NCI-H345 treated with DMSO at 0.1 percent for 48 hours (cell line): ENCODE measurements around the gene CSRP1.
"Not testable (repeated sequence)": the region's sequence is repeated elsewhere in the genome, so short reads cannot be mapped to it uniquely, and the experiment has no call there.

Experiments used
- DNase-seq: peaks from one replicate; lab custom pipeline; 2025; ENCODE audit not compliant: unreplicated experiment; lab: John Stamatoyannopoulos, UW

Gene CSRP1

DNA sequence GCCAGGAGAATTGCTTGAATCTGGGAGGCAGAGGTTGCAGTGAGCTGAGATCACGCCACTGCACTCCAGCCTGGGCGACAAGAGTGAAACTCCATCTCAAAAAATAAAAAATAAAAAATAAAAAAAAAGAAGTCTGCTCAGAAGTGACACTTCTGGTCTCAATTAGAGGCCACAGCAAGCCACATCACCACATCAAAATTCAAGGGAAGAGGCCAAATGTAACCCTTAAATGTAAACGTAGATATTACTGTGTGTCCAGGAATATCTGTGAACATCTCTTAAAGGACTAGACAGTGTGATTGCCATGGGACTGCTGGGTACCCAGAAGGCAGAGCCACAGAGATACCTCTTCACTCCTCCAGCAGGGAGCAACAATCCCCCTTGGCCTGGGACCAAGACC is 28.3 kb downstream of the CSRP1 start:
- not testable (repeated sequence) for DNase-seq

DNA sequence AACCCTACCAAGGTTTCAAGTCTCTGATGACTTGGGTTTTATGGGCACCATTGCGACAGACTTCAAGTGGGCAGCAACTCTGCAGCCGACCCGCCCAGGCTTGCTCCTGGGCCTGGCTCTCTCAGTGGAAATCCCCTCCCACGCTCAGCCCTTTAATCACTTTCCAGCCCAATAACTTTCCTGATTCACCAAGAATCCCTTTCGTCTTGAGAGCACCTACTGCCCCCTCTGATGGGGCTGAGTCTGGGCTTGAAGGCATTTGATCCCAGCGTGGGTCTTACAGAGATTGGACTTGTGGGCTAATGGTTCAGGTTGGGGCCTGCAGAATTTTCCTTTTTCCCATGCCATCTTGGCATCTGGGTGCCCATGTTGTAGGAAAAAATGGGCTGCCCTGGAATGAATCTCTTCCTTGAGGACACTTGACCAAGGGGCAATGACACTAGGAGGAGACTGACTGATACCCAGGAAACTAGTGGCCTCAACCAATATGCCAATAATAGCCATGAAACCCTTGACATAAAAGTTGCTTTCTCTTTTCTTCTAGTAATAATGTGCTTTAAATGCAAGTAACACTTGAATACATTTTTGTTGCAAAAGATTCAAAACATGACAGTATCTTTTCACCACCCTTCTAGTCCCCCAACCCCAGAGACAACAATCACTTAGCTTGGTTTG is 30.1 kb downstream of the CSRP1 start:
- no peak for DNase-seq

DNA sequence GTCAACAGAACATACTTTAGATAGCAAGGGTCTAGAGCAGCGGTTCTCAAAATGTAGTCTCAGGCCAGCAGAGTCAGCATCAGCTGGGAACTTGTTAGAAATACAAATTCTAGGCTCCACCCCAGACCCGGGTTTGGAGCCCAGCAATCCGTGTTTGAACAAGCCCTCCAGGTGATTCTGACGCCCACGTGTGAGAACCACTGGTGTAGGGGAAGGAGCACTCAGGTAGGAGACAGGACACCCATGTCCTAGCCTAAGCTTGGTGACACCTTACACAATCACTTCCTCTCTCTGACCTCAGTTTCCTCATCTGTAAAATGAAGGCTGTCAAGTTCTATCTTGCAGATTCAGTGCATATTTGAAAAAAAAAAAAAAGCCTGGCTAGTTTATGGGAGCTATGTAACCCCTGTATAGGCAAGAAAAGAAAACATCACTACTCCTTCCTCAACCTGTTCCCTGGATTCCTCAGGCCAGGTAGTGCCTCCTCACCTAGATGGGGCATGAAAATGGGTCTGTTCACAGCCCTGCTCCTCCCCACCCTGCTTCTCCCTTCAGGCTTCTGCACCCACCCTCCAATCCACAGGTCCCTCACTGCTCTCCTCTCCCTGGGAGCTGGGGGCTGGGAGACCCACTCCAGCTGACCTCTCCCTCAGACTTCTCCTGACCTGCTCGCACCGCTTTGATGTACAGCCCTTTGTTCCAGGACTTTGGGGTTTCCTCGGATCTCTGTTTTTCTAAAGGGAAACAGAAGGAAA is 30.8 kb downstream of the CSRP1 start:
- DNase-seq = no peak

DNA sequence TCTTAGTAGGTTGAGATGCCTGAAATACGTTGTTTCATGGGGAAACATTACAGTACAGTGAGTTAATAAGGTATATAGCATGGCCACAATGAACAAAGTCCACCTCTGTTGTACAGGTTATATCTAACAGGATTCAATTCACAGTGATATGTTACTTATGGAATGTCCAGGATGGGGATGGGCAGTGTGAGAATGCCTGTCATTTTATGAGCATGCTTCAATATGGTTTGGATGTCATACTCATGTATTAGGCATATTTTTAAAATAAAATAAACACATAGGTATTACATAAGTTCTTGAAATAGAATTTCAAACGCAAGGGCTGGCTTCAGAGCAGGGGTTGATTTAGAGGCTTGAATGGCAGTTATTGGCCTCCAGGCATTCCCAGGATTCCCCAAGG is 31.8 kb downstream of the CSRP1 start:
- DNase-seq = no peak

DNA sequence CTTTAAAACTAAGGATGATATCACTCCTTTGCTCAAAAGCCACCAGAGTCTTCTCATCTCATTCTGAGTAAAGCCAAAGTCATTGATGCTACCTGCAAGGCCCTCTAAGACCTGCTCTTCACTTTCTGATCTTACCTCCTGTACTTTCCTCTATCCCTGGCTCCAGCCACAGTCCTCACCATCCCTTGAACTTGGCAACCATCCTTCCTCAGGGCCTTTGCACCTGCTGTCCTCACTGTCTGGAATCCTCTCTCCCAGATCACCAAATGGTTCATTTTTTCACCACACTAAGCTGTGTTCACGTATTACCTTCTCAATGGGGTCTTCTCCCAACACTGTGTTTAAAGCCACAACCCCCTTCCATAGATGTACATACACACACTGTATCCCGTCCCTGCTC is 33.6 kb downstream of the CSRP1 start:
- no peak for DNase-seq

DNA sequence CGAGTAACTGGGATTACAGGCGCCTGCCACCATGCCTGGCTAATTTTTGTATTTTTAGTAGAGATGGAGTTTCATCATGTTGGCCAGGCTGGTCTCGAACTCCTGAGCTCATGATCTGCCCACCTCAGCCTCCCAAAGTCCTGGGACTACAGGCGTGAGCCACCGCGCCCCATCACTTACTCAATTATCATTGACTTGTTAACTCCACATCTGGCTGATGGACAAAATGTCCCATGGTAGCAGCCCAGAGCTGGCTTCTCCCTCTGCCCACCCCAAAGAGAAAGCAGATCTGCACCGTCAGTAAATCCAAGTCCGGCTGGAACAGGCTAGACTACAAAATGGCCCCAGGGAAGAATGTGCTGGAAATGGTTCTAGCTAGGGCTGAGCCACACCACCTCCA is 34.6 kb downstream of the CSRP1 start:
- DNase-seq = not testable (repeated sequence)

DNA sequence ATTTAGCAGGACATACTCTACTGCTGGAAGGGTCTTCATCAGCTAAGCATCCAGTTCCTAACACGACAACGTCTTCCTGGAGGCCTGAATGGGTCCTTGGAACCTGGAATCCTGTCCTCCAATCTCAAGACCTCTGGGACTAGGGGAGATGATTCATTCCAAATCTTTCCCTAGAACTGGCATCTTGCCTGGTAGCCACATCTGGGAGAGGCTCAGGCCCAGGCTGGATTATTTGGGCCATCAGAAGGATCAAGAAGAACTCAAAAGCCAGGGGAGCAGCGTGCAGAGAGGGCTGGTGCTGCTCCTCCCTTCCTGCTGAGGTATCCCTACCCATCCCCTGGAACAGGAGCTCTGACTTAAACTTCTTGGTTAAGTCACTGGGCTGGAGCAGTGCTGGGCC is 35.2 kb downstream of the CSRP1 start:
- DNase-seq = no peak

DNA sequence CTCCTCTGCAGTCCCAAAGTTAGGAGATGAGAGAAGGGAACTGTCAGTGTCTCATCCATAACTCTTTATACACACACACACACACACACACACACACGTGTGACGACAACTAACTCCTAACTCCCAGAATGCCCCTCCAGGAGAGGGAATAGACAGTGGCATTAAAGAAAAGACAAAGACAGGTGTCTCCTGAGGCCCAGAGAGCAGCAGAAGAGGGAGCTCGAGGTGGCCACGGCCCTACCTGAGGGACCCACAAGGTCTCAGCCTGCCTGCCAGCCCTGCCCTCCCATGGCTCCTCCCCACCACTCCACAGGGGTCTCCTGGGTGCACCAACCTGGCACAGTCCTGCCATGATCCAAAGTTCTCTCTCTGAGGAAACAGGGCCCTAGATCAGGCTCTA is 36.3 kb downstream of the CSRP1 start:
- no peak for DNase-seq

DNA sequence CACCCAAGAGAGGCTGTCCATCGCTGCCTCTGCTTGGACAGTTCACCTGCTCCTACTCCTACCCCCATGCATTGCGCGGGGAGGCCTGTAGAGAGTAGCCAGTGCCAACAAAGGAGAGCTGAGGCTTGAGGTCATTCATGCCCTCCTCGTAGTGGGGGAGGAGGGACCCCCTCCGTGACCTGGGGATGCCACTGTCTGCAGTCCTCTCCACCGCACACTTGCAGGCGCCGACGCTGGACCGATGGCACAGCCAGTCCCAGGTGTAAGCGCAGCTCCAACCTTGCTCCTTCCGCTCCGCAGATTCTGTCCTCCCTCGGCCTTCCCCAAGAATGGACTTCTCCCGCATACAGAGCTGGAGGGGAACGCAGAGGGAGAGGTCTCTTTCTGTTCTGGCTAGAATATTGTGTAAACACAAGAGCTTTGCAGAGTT is 37.3 kb downstream of the CSRP1 start:
- no peak for DNase-seq

DNA sequence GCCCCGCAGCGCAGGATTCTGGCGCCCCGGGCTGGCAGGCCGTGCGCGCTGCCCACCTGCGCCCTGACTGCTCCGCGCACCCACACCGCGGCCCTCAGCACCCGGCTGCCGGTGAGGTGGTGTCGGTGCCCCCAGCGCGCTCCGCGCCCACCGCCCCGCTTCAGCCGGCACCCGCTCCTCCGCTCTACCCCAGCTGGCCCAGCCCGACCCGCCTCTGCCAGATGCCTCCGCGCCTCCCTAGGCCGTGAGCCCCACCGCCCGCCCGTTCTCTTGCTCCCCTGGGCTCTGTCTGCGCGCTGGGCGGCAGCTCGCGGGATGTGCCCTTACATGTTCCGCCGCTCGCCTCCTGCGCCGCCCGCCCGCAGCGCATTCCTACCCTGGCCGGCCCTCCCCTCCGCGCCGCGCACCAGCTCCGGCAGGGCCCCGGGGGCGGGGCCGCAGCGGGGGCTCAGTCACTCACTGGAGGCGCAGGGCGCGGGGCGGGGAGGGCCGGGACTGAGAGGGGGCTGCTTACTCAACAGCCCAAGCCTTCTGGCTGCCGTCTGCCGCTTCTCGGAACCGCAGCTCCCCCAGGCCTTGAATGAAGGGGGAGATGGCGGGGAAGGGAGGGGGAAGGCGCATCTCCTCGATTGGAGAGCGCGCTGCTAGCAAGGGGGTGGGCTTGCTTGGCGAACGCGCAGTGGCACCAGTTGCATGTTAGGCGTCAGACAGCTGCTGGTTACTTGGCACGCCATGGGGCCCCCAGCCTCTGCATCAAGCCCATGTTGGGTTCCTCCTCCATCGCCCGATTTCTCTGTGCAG is 37.9 kb downstream of the CSRP1 start, which contains the start of gene PHLDA3:
PHLDA3 (minus strand) TSS at position 345 of the 801 bp plus-strand sequence. CDS start 402 bp downstream, outside the sequence.
- peak; percentile 72 for DNase-seq

DNA sequence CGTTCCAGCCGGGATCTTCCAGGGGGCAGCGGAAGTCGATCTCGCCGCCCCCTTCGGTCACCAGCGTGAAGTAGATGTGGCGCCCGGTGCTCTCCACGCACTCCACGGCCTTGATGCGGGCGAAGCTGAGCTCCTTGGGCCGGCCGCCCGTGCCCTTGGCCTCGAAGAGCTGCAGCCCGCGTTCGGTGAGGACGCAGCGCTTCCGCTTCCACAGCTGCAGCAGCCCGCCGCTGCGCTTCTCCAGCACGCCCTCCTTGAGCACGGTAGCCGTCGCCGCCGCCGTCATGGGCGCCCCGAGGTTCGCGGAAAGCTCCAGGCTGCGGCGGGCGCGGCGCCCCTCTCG is 38.5 kb downstream of the CSRP1 start:
- DNase-seq = no peak

DNA sequence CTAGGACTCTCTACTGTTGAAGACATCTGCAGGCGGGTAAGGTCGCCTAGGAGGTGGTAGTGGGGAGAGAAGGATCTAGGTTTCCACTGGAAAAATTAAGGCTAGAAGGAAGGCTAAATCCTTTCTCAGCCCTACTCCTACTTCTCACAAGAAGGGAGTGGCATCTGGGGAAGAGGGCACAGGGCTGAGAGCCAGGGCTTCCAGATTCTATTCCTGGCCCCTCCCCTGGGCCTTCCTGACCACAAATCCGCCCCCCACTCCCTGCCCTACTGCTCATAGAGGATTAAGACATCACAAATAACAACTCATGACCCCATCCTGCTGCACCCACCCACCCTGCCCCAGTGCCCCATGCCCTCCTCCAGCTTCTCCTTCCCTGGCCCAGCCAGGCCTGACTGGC is 40.4 kb downstream of the CSRP1 start:
- DNase-seq = no peak

DNA sequence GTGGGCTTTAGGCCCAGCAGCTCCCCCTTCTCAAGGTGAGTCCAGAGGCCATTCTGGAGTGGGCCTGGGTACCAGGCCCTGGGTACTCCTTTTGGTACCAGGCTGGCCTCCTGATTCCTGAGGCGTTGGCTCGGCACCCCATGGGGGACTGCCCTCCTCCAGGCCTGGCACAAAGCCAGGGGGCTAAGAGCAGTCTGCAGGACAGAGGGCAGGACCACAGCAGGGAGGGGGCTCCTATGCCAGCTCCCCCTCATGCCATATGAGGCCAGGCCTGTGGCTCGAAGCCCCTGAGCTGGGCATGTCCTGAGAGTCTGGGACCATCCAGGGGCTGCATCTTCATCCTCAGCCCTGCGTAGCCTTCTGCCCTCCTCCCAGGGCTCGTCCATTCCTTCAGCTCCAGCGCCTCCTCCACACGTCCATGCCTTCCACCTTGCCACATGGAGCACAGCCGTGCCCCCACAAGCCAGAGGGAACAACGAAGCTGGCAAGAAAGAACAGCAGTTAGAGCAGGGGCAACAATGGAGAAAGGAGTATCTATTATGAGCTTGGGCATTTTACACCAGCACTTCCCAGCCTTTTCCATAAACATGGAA is 41.1 kb downstream of the CSRP1 start:
- no peak for DNase-seq

DNA sequence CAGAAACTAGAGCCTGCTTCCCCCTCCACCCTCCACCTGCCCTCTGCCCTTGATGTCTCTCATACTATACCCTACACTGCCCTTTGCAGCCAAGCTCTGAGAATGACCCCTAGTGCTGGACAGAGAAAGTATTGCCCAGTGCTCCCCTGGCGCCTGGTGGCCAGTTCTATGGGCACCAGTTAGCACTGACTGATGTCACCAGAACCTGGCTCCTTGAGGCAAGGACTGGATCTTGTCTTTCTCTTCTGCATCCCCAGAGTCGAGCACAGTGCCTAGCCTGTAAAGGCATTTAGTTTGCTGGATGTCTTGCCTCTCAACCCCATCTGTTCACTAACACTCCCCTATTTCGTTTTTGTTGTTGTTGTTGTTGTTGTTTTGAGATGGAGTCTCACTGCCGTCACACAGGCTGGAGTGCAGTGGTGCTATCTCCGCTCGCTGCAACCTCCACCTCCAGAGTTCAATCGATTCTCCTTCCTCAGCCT is 43.8 kb downstream of the CSRP1 start:
- DNase-seq = no peak

DNA sequence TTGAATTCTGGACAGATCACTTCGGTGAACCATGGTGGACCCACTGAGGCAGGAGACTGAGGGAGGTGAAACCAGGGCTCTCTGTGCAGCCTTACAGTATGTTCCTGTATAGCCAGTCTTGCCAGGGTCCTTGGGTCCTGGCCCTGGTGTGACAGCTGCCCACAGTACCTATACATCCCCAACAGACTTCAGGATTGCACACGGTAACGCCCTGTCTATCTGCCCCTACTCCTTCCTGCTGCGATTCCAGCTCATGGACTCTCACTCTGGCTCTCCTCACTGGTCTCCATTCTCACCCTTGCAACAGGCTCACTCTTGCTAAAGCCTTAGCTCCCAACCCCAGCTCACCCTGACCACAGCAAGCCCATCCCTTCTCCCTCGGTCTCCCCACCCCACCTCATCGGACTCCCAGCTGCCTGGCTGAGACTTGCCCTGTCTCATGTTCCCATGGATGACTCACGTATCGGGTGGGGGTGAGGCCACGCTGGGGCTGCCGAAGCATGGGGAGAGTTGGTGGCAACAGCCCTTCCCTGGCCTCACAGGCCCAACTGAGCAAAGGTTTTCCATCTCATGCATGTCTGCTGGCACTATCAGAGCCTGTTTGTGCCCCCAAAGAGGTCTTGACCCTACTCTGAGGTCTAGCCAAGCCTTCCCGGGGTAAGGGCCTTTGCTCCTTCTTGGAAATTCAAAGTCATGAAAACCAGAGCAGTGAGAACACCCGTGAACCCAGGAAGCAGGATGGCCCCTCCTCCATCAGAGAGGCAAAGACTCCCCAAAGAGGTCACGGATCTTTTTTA is 45.1 kb downstream of the CSRP1 start:
- DNase-seq = no peak

DNA sequence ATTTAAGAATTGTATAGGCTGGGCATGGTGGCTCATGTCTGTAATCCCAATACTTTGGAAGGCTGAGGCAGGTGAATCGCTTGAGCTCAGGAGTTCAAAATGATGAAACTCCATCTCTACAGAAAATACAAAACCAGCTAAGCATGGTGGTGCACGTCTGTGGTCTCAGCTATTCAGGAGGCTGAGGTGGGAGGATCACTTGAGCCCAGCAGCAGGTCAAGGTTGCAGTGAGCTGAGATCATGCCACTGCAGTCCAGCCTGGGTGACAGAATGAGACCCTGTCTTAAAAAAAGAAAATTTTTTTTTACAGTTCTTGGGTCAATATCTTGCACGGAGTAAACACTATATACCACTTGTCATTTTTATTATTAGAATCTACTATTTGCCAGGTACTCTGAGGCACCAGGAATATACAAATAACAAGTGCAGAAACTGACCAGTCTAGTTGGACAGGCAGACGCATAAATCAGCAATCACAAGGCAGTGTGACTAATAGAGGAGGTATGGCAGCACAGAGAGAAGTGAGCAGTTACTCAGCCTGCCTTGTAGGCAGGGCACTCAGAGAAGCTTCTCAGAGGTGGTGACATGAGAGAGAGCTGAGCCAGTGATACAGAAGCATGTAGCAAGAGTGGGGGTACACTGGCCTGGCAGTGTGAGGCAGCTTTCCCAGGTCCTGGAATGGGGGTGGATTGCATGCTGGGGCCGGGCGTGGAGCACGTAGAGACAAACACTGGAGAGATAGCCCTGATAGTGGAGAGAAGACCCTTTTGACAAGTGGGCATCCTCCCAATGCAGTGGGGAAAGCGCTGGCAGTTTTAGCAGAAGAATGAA is 45.9 kb downstream of the CSRP1 start:
- DNase-seq = no peak

DNA sequence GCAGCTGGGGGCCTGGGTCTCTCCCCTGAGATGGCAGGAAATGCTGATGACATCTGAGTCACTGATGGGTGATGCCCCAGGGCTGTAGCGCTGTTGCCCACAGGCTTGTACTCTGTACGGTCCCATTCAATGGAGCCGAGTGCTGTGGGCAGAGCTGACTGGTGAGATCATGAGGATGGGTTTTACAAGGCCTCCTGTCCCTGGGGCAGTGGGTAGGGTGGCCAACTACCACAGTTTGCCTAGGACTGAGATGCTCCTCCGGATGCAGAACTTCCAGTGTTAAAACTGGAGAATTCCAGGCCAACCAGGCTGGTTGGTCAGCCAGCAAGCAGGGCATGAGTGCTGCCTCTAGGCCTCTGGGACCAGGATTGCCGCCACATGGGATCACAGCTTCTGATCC is 47.1 kb downstream of the CSRP1 start:
- DNase-seq = no peak

DNA sequence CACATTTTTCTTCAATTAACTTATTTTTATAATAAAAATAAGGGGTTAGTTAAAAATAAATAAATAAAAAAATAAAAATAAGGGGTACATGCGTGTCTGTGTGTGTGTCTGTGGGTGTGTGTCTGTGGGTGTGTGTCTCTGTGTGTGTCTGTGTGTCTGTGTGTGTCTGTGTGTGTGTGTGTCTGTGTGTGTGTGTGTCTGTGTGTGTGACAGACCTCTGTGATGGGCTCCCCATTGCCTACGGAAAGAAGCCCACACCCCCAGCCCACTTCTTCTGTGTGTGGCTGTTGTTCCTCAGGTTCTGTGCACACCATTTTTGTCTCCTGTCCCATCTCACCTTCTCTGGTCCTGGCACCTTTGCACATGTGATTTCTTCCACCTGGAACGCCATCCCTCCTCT is 47.9 kb downstream of the CSRP1 start:
- DNase-seq = no peak

DNA sequence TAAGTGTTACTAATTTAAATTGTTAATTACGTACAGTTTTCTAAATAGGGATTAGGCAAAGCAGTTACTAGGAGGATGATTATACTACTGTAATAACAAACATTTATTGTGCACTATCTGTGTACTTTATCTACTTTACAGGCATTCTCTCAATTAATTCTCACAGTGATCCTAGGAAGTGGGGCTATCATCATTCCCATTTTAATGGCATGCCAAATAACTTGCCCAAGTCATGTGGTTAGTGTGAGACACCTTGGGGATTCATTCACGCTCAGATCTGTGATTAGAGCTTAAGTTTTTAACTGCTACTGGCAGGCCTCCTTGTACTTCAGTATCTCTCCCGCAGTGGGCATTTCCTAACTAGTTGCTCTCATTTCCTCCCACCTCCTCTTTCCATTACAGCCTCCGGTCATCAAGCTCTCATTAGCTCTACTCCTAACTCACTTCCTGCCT is 49.4 kb downstream of the CSRP1 start:
- no peak for DNase-seq
